Dedifferentiated amniotic fluid mesenchymal stem cell (primary cell): ENCODE measurements around the gene ZNF277.

Source experiments
- DNase-seq: peaks from one replicate; pipeline ENCODE4 v3.0.0-alpha.2; 2016; ENCODE audit errors: extremely low spot score

ZNF277 gene

DNA sequence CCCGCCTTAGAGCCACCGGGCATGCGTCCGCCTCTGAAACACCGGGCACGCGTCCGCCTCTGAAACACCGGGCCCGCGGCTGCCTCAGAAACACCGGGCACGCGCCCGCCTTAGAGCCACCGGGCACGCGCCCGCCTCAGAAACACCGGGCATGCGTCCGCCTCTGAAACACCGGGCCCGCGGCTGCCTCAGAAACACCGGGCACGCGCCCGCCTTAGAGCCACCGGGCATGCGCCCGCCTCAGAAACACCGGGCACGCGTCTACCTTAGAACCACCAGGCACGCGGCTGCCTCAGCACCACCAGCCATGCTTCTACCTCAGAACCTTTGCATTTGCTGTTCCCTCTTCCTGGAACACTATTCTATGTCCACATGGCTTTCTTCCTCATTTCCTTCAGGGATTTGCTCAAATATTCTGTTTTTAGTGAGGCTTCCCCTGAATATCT, 185.4 kb downstream of the ZNF277 start:
- peak; percentile 35 for DNase-seq
